Smooth muscle cell (in vitro differentiated cells): ENCODE data around the gene COL5A1. TPM values are rescaled to one million over a fixed set of nuclear protein-coding genes. Genes with fewer than 3 reads are reported as not detected.

Experiments
- DNase-seq: peaks from one replicate; lab custom pipeline; 2025; ENCODE audit not compliant: unreplicated experiment; lab: John Stamatoyannopoulos, UW
- H2AFZ ChIP-seq: fragments of 200-600 bp; sonication (generic); 2 replicates; pipeline ENCODE4 v1.6.0; 2016; ENCODE audit warnings: antibody characterized with exemption, low read depth, mild to moderate bottlenecking
- H3F3A ChIP-seq: fragments of 200-600 bp; sonication (generic); 2 replicates; pipeline ENCODE4 v1.6.0; 2017; ENCODE audit warnings: antibody characterized with exemption, low read depth
- H3K27ac ChIP-seq: fragments of 200-600 bp; sonication (generic); 2 replicates; pipeline ENCODE4 v1.5.1; 2016; ENCODE audit warnings: low read depth, mild to moderate bottlenecking
- H3K27me3 ChIP-seq: fragments of 200-600 bp; sonication (generic); 2 replicates; pipeline ENCODE4 v1.6.1; 2016; ENCODE audit warnings: low read depth, mild to moderate bottlenecking
- H3K36me3 ChIP-seq: fragments of 200-600 bp; sonication (generic); 2 replicates; pipeline ENCODE4 v1.5.1; 2016; ENCODE audit warnings: low read depth
- H3K4me1 ChIP-seq: fragments of 200-600 bp; sonication (generic); 2 replicates; pipeline ENCODE4 v1.5.1; 2016; ENCODE audit warnings: low read depth
- H3K4me2 ChIP-seq: fragments of 200-600 bp; sonication (generic); 2 replicates; pipeline ENCODE4 v1.6.0; 2016; ENCODE audit warnings: mild to moderate bottlenecking
- H3K4me3 ChIP-seq: fragments of 200-600 bp; sonication (generic); 2 replicates; pipeline ENCODE4 v1.5.1; 2016; ENCODE audit warnings: mild to moderate bottlenecking
- H3K79me2 ChIP-seq: fragments of 200-600 bp; sonication (generic); 2 replicates; pipeline ENCODE4 v1.6.0; 2016; ENCODE audit warnings: low read depth, mild to moderate bottlenecking
- H3K9ac ChIP-seq: fragments of 200-600 bp; sonication (generic); 2 replicates; pipeline ENCODE4 v1.6.0; 2016; ENCODE audit warnings: low read depth
- H3K9me3 ChIP-seq: fragments of 200-600 bp; sonication (generic); replicated peaks from 2 replicates; pipeline ENCODE4 v1.5.1; 2016; ENCODE audit warnings: low read depth
- H4K20me1 ChIP-seq: fragments of 200-600 bp; sonication (generic); 2 replicates; pipeline ENCODE4 v1.6.0; 2016; ENCODE audit warnings: low read depth
- CTCF ChIP-seq: fragments of 200-600 bp; sonication (generic); IDR thresholded peaks from 2 replicates; pipeline ENCODE4 v1.5.1; 2017; ENCODE audit warnings: borderline replicate concordance, mild to moderate bottlenecking, antibody characterized with exemption; ENCODE audit not compliant: insufficient read depth, poor library complexity, severe bottlenecking
- WGBS: methylation state at CpG from one replicate; pipeline ENCODE4 v1.1.7; 2016; ENCODE audit warnings: low lambda C conversion rate; 5-methylcytosine and 5-hydroxymethylcytosine counted together
- polyA plus RNA-seq: library from polyadenylated mRNA; unstranded; fragments of >200 nt; fragmentation: Nextera tagmentation; extraction: Ambion mirVana; gene quantifications from 2 replicates; pipeline ENCODE4 v1.2.1, GENCODE V29; 2016
- total RNA-seq: library from RNA; depleted of rRNA; stranded (reverse); fragments of >200 nt; gene quantifications from 2 replicates; pipeline ENCODE4 v1.2.3, GENCODE V29; 2014

Gene COL5A1
- total and polyA plus RNA-seq, 2 experiments from 2014 or later, result 1,084 to 1,443 TPM

DNA sequence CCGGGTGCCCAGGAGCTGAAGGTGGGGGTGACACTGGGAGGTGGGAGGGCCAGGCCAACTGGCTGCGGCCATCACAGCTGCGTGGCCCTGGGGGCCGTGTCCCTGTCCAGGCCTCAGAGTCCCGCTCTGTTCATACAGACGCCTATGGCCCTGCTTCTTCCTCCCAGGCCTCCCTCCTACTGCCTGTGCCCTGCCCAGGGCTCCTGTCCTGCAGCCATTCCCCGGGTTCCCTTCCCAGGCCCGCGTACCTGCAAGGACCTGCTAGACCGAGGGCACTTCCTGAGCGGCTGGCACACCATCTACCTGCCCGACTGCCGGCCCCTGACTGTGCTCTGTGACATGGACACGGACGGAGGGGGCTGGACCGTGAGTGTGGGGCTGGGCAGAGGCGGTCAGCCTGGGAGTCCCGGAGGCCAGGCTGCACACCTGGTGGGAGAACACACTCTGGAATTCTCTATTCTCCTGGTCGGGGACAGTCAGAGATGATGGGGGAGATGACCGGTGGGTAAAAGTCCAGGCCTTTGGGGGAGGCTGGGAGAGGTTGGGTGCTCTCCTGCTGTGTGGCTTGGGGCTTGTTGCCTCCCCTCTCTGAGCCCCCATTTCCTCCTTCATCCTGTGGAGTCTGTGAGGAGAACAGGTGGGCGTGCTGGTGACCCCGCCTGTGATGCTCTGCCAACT is 243.5 kb downstream of the COL5A1 start:
- no peaks in the 10 kb centered on the region for H3K9me3 ChIP-seq

GRCh38 chr9:134885679-134886412 is 244.2 kb downstream of the COL5A1 start:
- no peak for TF ChIP-seq CTCF
- Histone ChIP-seq H3K36me3 (no peaks in the 10 kb centered on the region), H3F3A (no peaks in the 10 kb centered on the region), H2AFZ (no peak overlapping the region), H3K9me3 (no peaks in the 10 kb centered on the region), H4K20me1 (no peaks in the 10 kb centered on the region), H3K79me2 (no peaks in the 10 kb centered on the region), H3K4me2 (no peak overlapping the region), H3K27me3 (no peaks in the 10 kb centered on the region), H3K4me3 (no peak overlapping the region), H3K27ac (no peak overlapping the region), H3K4me1 (no peaks in the 10 kb centered on the region), H3K9ac (no peak overlapping the region)
- DNase-seq, result no peak
- 91% methylated on average over 24 of the region's 24 CpGs for WGBS

More for the DNA sequence above, 243.5 kb downstream of the COL5A1 start:
- Histone ChIP-seq H3K27ac (no peak overlapping the region), H4K20me1 (no peaks in the 10 kb centered on the region), H3K79me2 (no peaks in the 10 kb centered on the region), H3K27me3 (no peaks in the 10 kb centered on the region), H3K9ac (no peak overlapping the region), H3K36me3 (no peaks in the 10 kb centered on the region), H2AFZ (no peak overlapping the region), H3F3A (no peaks in the 10 kb centered on the region), H3K4me2 (no peak overlapping the region), H3K4me3 (no peak overlapping the region), H3K4me1 (no peaks in the 10 kb centered on the region)
- no peak for DNase-seq
- 95% methylated on average over 22 of the region's 22 CpGs for WGBS
- TF ChIP-seq CTCF, result no peak

GRCh38 chr9:134886413-134886913 is 244.9 kb downstream of the COL5A1 start:
- Histone ChIP-seq H3K4me2 (no peak overlapping the region), H2AFZ (no peak overlapping the region), H3K9ac (no peak overlapping the region), H4K20me1 (no peaks in the 10 kb centered on the region), H3K4me1 (no peaks in the 10 kb centered on the region), H3K27me3 (no peaks in the 10 kb centered on the region), H3K79me2 (no peaks in the 10 kb centered on the region), H3K4me3 (no peak overlapping the region), H3K36me3 (no peaks in the 10 kb centered on the region), H3F3A (no peaks in the 10 kb centered on the region), H3K27ac (no peak overlapping the region), H3K9me3 (no peaks in the 10 kb centered on the region)
- DNase-seq, result no peak
- 89% methylated on average over 11 of the region's 11 CpGs for WGBS
- no peak for TF ChIP-seq CTCF

GRCh38 chr9:134887219-134887618 is 245.6 kb downstream of the COL5A1 start:
- no peak for TF ChIP-seq CTCF
- Histone ChIP-seq H2AFZ (no peak overlapping the region), H3K4me2 (no peak overlapping the region), H3F3A (no peaks in the 10 kb centered on the region), H3K9me3 (no peaks in the 10 kb centered on the region), H4K20me1 (no peaks in the 10 kb centered on the region), H3K36me3 (no peaks in the 10 kb centered on the region), H3K4me3 (no peak overlapping the region), H3K4me1 (no peaks in the 10 kb centered on the region), H3K27me3 (no peaks in the 10 kb centered on the region), H3K9ac (no peak overlapping the region), H3K79me2 (no peaks in the 10 kb centered on the region), H3K27ac (no peak overlapping the region)
- no peak for DNase-seq
- 91% methylated on average over 10 of the region's 10 CpGs for WGBS
